RWPE1 (cell line): ENCODE data around the gene CFAP97.

Source experiments
- CTCF ChIA-PET: fragments of 350-600 bp; sonication (Branson Sonifier 250); formaldehyde crosslinking; extraction: SDS; loops from one replicate; lab custom pipeline; 2021; lab: Yijun Ruan, JAX
- POLR2A ChIA-PET: fragments of 400-600 bp; formaldehyde crosslinking; extraction: SDS; loops from one replicate; lab custom pipeline; 2020; ENCODE audit warnings: antibody characterized with exemption; ENCODE audit not compliant: low non-redundant PET; lab: Yijun Ruan, JAX
- DNase-seq: peaks from one replicate; pipeline ENCODE4 v3.0.0; 2012; ENCODE audit warnings: low spot score
- H3K27ac ChIP-seq: fragments of 450-650 bp; 2 replicates; pipeline ENCODE4 v1.5.1; 2017
- TF ChIP-seq, protein P1 (sequence below): fragments of 450-650 bp; conservative IDR thresholded peaks from 2 replicates; pipeline ENCODE4 v1.5.1; 2017; ENCODE audit warnings: low read depth, mild to moderate bottlenecking

CFAP97 gene

DNA sequence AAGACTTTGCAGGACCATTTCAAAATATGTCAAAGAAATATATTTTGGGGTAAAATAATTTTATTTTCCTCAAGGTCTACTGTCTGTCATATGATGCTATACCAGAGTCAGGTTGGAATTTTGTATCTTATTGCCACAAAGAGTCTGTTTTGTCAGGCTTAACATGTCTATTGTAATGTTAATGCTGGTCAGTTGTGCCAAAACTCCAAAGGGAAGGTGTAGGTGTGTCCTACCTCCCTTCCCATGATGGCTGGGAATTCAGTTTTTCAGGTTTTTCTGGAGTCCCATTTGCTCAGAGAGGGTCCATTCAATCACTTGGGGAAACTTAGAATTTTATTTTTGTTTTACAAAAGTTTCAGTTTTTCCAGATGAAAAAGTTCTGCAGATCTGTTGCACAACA, 94.1 kb downstream of the CFAP97 start:
- ChIA-PET CTCF (no interaction called here), POLR2A (no interaction called here)
- no peak for DNase-seq
- no peak overlapping the region for H3K27ac ChIP-seq
- TF ChIP-seq, protein P1, sequence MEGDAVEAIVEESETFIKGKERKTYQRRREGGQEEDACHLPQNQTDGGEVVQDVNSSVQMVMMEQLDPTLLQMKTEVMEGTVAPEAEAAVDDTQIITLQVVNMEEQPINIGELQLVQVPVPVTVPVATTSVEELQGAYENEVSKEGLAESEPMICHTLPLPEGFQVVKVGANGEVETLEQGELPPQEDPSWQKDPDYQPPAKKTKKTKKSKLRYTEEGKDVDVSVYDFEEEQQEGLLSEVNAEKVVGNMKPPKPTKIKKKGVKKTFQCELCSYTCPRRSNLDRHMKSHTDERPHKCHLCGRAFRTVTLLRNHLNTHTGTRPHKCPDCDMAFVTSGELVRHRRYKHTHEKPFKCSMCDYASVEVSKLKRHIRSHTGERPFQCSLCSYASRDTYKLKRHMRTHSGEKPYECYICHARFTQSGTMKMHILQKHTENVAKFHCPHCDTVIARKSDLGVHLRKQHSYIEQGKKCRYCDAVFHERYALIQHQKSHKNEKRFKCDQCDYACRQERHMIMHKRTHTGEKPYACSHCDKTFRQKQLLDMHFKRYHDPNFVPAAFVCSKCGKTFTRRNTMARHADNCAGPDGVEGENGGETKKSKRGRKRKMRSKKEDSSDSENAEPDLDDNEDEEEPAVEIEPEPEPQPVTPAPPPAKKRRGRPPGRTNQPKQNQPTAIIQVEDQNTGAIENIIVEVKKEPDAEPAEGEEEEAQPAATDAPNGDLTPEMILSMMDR: no peak
